ENCODE data around the gene RHOXF2. TPM values are rescaled to one million over a fixed set of nuclear protein-coding genes. Genes with fewer than 3 reads are reported as not detected.
"Not testable (repeated sequence)": the region's sequence is repeated elsewhere in the genome, so short reads cannot be mapped to it uniquely, and the experiment has no call there.

Gene RHOXF2
- total RNA-seq, 4 donors from 2014 or later: not detected

DNA sequence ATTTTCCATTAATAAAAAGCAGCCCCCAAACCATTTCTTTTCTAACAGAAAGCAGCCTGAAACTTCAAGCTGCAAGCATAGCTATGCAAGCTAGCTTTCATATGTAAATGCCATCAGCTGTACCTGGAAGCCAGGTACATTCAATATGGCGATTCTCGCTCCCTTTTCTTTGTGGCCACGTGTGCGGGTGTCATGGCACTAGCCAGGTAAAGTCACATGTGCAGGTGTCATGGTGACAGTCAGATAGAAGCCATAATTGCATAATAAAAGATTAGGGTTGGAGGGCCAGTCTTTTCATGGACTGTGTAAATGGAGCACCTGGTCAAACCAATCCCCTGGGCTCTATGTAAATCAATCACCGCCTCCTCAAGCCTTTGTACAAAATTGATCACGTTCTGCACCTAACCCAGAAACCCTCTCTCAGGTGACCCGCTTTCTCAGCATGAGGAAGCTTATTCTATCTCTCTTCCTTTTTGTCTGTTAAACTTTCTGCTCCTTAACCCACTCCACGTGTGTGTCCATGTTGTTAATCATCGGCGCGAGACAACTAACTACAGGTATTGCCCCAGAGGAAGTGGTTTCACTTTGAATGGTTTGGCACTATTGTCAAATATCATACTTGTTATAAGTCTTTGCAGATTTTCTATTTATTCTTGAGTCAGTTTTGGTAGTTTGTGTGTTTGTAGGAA is 18.0 kb upstream of the RHOXF2 start:
- no peak for ATAC-seq
- intact Hi-C loops (cut with DNase I; ENCODE audit: low total_unique reads): no loop called here

DNA sequence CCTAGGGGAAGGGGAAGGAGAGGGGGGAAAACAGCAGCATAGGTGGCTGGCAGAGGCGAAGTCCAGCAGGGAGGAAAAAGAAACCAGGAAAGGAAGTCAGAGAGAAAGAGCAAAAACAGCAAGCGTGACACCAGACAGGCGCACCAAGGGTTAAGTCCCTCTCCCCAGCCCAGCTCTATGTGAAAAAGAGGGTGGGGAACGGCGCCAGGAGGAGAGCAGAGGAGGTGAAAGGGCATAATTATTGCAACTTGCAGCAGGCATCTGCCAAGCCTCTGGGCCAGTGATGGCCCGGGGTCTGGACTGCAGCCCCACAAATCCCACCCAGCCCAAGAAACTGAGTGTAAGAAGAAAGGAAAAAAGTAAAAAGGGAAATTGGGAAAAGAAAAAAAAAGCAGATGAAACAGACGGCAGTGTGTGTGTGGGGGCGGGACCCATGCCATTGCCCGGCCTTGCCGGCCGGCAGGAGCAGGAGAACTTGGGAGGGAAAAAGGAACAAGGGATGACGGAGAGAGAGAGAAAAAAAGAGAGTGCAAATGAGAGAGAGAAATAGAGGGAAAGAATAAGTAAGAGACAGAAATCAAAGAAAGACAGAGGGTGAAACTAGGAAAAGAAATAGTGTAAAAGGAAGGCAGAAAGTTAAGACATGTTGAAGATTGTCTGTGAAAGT is 14.1 kb upstream of the RHOXF2 start:
- no peak for TF ChIP-seq CTCF (IDR thresholded peaks at IDR 0.05 in 4 of 5, conservative IDR thresholded peaks at IDR 0.05 in 1 of 5)
- TF ChIP-seq POLR2A (IDR thresholded peaks at IDR 0.05): no peak
- Histone ChIP-seq H3K27ac (no peak overlapping the region), H3K27me3 (no peaks in the 10 kb centered on the region), H3K36me3 (no peaks in the 10 kb centered on the region), H3K9me3 (no peaks in the 10 kb centered on the region), H3K4me1 (no peaks in the 10 kb centered on the region), H3K4me3 (no peak overlapping the region)
- in situ Hi-C loops (cut with MboI; ENCODE audit: low sequenced_read_pairs in 4 of 4) (no loop called here), intact Hi-C loops (cut with DNase I; ENCODE audit: low total_unique reads) (no loop called here)
- no peak for ATAC-seq
- no peak for DNase-seq

More for the DNA sequence above, 18.0 kb upstream of the RHOXF2 start:
- no peak for TF ChIP-seq CTCF (IDR thresholded peaks at IDR 0.05 in 4 of 5, conservative IDR thresholded peaks at IDR 0.05 in 1 of 5)
- TF ChIP-seq POLR2A (IDR thresholded peaks at IDR 0.05): no peak
- no peaks in the 10 kb centered on the region for H3K9me3 ChIP-seq
- H3K27me3 ChIP-seq: no peaks in the 10 kb centered on the region
- DNase-seq: no peak
- H3K4me1 ChIP-seq: no peaks in the 10 kb centered on the region
- in situ Hi-C loops (cut with MboI; ENCODE audit: low sequenced_read_pairs in 4 of 4): no loop called here
- no peak overlapping the region for H3K4me3 ChIP-seq
- H3K27ac ChIP-seq: no peak overlapping the region
- H3K36me3 ChIP-seq: no peaks in the 10 kb centered on the region

- intact Hi-C loops (cut with DNase I; ENCODE audit: low total_unique reads): no loop called here
- no peak for TF ChIP-seq POLR2A (IDR thresholded peaks at IDR 0.05)
- TF ChIP-seq CTCF (IDR thresholded peaks at IDR 0.05 in 4 of 5, conservative IDR thresholded peaks at IDR 0.05 in 1 of 5): no peak
- Histone ChIP-seq H3K36me3 (no peaks in the 10 kb centered on the region), H3K27me3 (no peaks in the 10 kb centered on the region), H3K4me1 (no peaks in the 10 kb centered on the region), H3K4me3 (no peak overlapping the region), H3K9me3 (no peaks in the 10 kb centered on the region), H3K27ac (no peak overlapping the region)
- DNase-seq: no peak
- in situ Hi-C loops (cut with MboI; ENCODE audit: low sequenced_read_pairs in 4 of 4): no loop called here
- no peak for ATAC-seq
These were observed 13.0 kb upstream of the RHOXF2 start for GRCh38 chrX:120145295-120145925.

- H3K4me1 ChIP-seq; intact Hi-C loops (cut with DNase I; ENCODE audit: low total_unique reads); DNase-seq; H3K4me3 ChIP-seq; in situ Hi-C loops (cut with MboI; ENCODE audit: low sequenced_read_pairs in 4 of 4); ATAC-seq; H3K36me3 ChIP-seq; H3K27me3 ChIP-seq; H3K27ac ChIP-seq; H3K9me3 ChIP-seq: not testable (repeated sequence)
These were observed 12.1 kb upstream of the RHOXF2 start for GRCh38 chrX:120146323-120146722.

DNA sequence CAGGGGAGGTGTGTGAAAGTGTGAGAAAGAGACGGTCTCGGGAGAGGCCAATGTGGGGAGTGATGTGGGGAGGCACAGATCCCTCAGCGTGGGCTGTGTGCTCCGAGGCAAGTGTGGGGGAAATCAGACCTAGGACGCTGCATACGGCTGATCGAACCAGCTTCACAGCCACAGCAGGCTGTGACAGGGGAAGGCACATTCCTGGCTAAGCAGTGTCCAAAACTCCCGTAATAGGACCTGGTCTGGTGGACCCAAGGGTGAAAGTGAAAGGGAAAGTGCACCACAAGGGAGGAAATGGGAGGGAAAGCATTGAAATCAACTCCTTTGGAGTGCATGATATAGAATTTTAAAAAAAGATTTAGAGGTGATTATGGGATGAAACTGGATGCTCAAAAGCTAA is 10.9 kb upstream of the RHOXF2 start:
- in situ Hi-C loops (cut with MboI; ENCODE audit: low sequenced_read_pairs in 4 of 4): no loop called here
- Histone ChIP-seq H3K27me3 (no peaks in the 10 kb centered on the region), H3K4me3 (no peak overlapping the region), H3K27ac (no peak overlapping the region), H3K4me1 (no peaks in the 10 kb centered on the region), H3K9me3 (no peaks in the 10 kb centered on the region), H3K36me3 (no peaks in the 10 kb centered on the region)
- TF ChIP-seq CTCF (IDR thresholded peaks at IDR 0.05 in 4 of 5, conservative IDR thresholded peaks at IDR 0.05 in 1 of 5) (no peak), POLR2A (IDR thresholded peaks at IDR 0.05) (no peak)
- ATAC-seq (no peak), DNase-seq (no peak)
- intact Hi-C loops (cut with DNase I; ENCODE audit: low total_unique reads): no loop called here

DNA sequence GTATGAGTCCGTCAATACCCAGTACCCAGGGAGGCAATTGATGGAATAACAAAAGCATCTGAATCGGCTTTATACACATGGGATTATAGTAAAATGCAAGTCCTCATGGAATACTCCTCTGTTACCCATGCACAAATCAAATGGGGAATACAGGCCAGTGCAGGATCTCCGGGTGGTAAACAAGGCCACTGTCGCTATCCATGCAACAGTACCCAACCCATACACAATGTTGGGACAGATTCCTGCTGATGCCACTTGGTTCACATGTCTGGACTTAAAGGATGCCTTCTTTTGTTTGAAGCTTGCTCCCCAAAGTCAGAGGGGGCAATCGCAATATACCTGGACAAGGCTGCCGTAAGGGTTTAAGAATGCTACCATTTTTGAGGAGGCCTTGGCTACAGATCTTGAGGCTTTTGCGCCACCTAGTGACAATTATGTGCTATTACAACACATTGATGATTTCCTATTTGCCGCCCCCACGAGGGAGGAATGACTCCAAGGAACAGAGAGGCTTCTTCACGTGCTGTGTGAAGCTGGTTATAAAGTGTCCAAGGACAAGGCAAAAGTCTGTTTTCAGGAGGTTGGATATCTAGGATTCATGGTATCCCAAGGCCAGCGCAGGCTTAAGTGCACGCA is 8.2 kb upstream of the RHOXF2 start:
- H3K9me3 ChIP-seq; intact Hi-C loops (cut with DNase I; ENCODE audit: low total_unique reads); H3K4me3 ChIP-seq; in situ Hi-C loops (cut with MboI; ENCODE audit: low sequenced_read_pairs in 4 of 4); H3K27me3 ChIP-seq; H3K36me3 ChIP-seq; H3K4me1 ChIP-seq; DNase-seq; H3K27ac ChIP-seq; ATAC-seq: not testable (repeated sequence)

- in situ Hi-C loops (cut with MboI; ENCODE audit: low sequenced_read_pairs in 4 of 4); H3K27ac ChIP-seq; H3K4me1 ChIP-seq; H3K4me3 ChIP-seq; H3K9me3 ChIP-seq; H3K36me3 ChIP-seq; DNase-seq; intact Hi-C loops (cut with DNase I; ENCODE audit: low total_unique reads); H3K27me3 ChIP-seq; ATAC-seq: not testable (repeated sequence)
These were observed 673 bp downstream of the RHOXF2 start for GRCh38 chrX:120159086-120159485.
